ENCODE results near the gene GPAT2.
"Not testable (repeated sequence)": the region's sequence is repeated elsewhere in the genome, so short reads cannot be mapped to it uniquely, and the experiment has no call there.

GRCh38 chr2:96052632-96053031, 17.9 kb upstream of the GPAT2 start:
- not testable (repeated sequence) for TF ChIP-seq POLR2A, CTCF (IDR thresholded peaks at IDR 0.05)

Data from lower leg skin (tissue), 3 donors.